Psoas muscle (tissue), 8 donors: Measurements from ENCODE around the gene CRMP1. TPM values are rescaled to one million over a fixed set of nuclear protein-coding genes. Genes with fewer than 3 reads are reported as not detected.

Experiments used
- ATAC-seq, 4 donors: fragments of 200-7000 bp; cut with Tn5 transposase; one replicate each; pipeline ENCODE4 v1.9.1; 2020; ENCODE audit warnings: moderate library complexity in 3 of 4, mild to moderate bottlenecking in 2 of 4
- DNase-seq, 2 donors: peaks; one replicate each; pipeline ENCODE4 v3.0.0-alpha.2; 2020
- H3K27ac ChIP-seq: fragments of 200-600 bp; one replicate; pipeline ENCODE4 v1.8.0; 2022
- H3K27me3 ChIP-seq, 3 donors: fragments of 200-600 bp in 1 of 3; one replicate each; pipeline versions ENCODE4 v1.6.1 to v1.8.0; 2013 to 2022; ENCODE audit warnings: low read length in 2 of 3, mild to moderate bottlenecking in 2 of 3, moderate library complexity in 1 of 3; ENCODE audit not compliant: insufficient read depth in 3 of 3
- H3K36me3 ChIP-seq, 2 donors: fragments of 200-600 bp in 1 of 2; one replicate each; pipeline versions ENCODE4 v1.6.1 to v1.8.0; 2013 to 2022; ENCODE audit warnings: low read depth in 1 of 2, mild to moderate bottlenecking in 1 of 2, moderate library complexity in 1 of 2; ENCODE audit not compliant: insufficient read depth in 1 of 2
- H3K4me1 ChIP-seq: fragments of 200-600 bp; one replicate; pipeline ENCODE4 v1.8.0; 2022
- H3K4me3 ChIP-seq: fragments of 200-600 bp; one replicate; pipeline ENCODE4 v1.8.0; 2022; ENCODE audit warnings: mild to moderate bottlenecking
- H3K9me3 ChIP-seq: fragments of 200-600 bp; one replicate; pipeline ENCODE4 v1.8.0; 2022
- WGBS, 3 donors: extraction: QIAGEN DNeasy Blood & Tissue Kit; methylation state at CpG; one replicate each; pipeline versions ENCODE4 v1.1.6 to v1.1.7; 2013; 5-methylcytosine and 5-hydroxymethylcytosine counted together
- intact Hi-C, 2 donors: fragments of 100-400 bp; cut with DNase I; formaldehyde crosslinking; loops; one replicate each; pipeline versions ENCODE4 v1.11.0 to v1.14.2; 2022
- polyA plus RNA-seq, 3 donors: library from polyadenylated mRNA; stranded (reverse); fragments of 200-250 nt; gene quantifications; one replicate each; pipeline ENCODE4 v1.2.3, GENCODE V29; 2013
- total RNA-seq, 4 donors: library from RNA; stranded (reverse); fragmentation: NEBNext Ultra II Directional in 2 of 4; extraction: Animal tissue kit (Norgen Biotek cat#: 25700) in 2 of 4; gene quantifications; one replicate each; pipeline versions ENCODE4 v1.2.1 to v1.2.4, GENCODE V29; 2021 to 2023
- TF ChIP-seq, protein P1 (sequence below): fragments of 200-600 bp; IDR thresholded peaks from one replicate; pipeline ENCODE4 v1.8.0; 2022; ENCODE audit warnings: antibody characterized with exemption
- donor health status: healthy with polysubstance abuse.
- donor health status: DM: no; HTN: no; CAD: no; lungs with moderate emphysema.
- donor health status: Bipolar disorder and iron deficiency.
- donor health status: healthy.
- donor health status: DM: yes; HTN: yes; CAD: no.
- donor health status: DM: no; HTN: no; CAD: no.
- donor health status: DM: no; HTN: no; CAD: no.
- donor health status: DM: yes; HTN: yes; CAD: no.

The CRMP1 gene
- total and polyA plus RNA-seq, 7 donors = 0.10 to 0.89 (median 0.39) TPM

DNA sequence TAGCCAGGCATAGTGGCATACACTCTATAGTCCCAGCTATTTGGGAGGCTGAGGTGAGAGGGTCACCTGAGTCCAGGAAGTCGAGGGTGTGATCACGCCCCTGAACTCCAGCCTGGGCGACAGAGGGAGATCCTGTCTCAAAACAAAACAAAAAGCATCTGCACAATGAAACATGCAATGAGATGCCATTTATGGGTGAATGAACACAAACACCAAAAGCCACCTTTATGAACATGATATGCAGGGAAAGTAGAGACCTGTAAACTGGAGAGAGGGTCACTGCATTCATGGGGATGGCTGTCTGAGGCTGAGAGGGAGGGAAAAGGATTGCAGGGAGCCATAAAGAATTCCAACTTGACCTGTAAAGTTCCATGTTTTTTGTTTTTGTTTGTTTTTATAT is 111.2 kb downstream of the CRMP1 start:
- Histone ChIP-seq H3K27me3 (no peaks in the 10 kb centered on the region), H3K36me3 (no peaks in the 10 kb centered on the region), H3K9me3 (peaks cover 6% of the 10 kb centered on the region), H3K27ac (no peak overlapping the region), H3K4me1 (no peaks in the 10 kb centered on the region), H3K4me3 (no peak overlapping the region)
- ATAC-seq = no peak
- intact Hi-C loops = no loop called here
- TF ChIP-seq, protein P1, sequence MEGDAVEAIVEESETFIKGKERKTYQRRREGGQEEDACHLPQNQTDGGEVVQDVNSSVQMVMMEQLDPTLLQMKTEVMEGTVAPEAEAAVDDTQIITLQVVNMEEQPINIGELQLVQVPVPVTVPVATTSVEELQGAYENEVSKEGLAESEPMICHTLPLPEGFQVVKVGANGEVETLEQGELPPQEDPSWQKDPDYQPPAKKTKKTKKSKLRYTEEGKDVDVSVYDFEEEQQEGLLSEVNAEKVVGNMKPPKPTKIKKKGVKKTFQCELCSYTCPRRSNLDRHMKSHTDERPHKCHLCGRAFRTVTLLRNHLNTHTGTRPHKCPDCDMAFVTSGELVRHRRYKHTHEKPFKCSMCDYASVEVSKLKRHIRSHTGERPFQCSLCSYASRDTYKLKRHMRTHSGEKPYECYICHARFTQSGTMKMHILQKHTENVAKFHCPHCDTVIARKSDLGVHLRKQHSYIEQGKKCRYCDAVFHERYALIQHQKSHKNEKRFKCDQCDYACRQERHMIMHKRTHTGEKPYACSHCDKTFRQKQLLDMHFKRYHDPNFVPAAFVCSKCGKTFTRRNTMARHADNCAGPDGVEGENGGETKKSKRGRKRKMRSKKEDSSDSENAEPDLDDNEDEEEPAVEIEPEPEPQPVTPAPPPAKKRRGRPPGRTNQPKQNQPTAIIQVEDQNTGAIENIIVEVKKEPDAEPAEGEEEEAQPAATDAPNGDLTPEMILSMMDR = no peak
- DNase-seq = no peak
- 80 to 93% (median 93%) methylated on average over 3 of the region's 3 CpGs for WGBS, 3 donors

DNA sequence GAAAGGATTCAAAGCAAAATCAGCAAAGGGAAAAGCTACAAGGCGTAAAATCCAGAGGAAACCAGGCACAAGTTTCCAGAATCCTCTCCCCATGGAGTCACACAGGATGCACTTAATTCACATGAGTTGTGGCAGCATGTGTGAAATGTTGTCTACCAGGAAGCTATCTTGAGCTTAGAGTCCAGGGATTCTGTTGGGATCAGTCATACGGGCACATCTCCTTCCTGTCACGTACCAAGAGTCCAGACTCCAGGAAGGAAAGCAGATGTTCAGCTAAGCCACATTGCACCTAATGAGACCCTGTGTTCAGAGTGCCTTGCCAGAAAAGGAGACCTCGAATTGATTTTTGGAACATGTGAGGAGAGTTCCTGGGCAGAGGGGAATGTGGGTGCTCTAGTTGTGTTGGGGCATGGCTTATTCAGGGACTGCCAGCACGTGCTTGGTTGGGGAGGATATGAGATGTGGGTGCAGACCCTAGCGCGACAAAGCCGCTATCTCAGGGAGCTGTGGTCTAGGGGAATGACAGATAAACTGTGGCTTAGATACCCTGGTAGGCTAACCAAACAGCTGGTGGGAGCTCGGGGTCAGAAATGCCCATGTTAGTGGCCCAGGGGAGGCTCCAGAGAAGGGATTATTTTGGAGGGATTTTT is 111.9 kb downstream of the CRMP1 start:
- Histone ChIP-seq H3K9me3 (peaks cover 14% of the 10 kb centered on the region), H3K36me3 (no peaks in the 10 kb centered on the region), H3K27ac (no peak overlapping the region), H3K4me3 (no peak overlapping the region), H3K4me1 (no peaks in the 10 kb centered on the region), H3K27me3 (no peaks in the 10 kb centered on the region)
- DNase-seq = no peak
- 87 to 90% (median 88%) methylated on average over 9 of the region's 9 CpGs for WGBS, 3 donors
- TF ChIP-seq, protein P1 = no peak
- no peak for ATAC-seq
- intact Hi-C loops = no loop called here

DNA sequence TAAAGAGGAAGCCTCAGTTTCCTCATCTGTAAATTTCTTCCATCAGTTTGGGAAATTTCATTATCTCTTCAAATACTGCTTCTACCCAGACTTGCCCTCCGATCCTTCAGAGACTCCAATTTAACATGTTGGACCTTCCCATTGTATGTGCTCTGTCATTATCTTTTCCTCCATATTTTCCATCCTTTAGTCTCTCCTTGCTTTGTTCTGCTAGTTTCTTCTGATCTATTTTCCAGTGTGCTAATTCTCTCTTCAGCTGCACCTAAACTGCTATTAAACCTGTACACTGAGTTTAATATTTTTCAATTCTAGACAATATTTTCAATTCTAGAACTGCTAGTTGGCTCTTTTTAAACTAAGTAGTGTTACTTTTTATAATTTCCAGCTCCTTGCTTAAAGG is 116.4 kb downstream of the CRMP1 start:
- WGBS, 3 donors = 95 to 100% (median 98%) methylated on average over 1 of the region's 1 CpG
- TF ChIP-seq, protein P1 = no peak
- H3K27me3 ChIP-seq = no peaks in the 10 kb centered on the region
- intact Hi-C loops = no loop called here
- no peaks in the 10 kb centered on the region for H3K4me1 ChIP-seq
- no peaks in the 10 kb centered on the region for H3K36me3 ChIP-seq
- no peak overlapping the region for H3K4me3 ChIP-seq
- H3K9me3 ChIP-seq = peaks cover 17% of the 10 kb centered on the region
- no peak for ATAC-seq
- DNase-seq = no peak
- H3K27ac ChIP-seq = no peak overlapping the region

DNA sequence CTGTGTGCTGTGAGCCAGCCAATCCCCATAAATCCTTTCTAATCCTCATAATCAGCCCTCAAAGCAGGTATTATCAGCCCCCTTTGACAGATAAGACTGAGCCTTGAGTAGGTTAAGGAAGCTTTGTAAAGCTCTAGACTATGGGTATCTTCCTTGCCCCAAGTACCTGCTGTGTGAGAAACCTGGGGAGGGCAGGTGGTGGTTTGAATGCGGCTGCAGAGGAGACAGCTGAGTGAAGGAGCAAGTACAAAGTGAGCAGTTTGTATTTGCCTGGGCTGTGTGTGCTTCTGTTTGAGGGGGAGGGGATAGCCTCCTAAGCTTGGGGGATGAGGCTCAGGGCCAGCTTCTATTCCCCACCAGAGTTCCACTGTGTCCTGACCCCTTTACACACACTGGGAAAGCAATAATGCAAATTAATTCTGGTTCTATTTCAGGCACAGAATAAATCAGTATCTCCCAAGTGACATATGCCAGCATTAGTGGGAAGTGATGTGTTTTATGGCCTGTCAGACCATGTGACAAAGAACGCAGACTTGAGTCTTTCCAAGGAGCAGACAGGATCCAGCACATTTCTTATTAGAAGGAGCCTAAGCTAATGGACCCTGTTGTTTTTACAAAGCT is 118.4 kb downstream of the CRMP1 start:
- H3K27me3 ChIP-seq = no peaks in the 10 kb centered on the region
- H3K4me1 ChIP-seq = no peaks in the 10 kb centered on the region
- no peak overlapping the region for H3K27ac ChIP-seq
- peaks cover 17% of the 10 kb centered on the region for H3K9me3 ChIP-seq
- no peaks in the 10 kb centered on the region for H3K36me3 ChIP-seq
- no peak overlapping the region for H3K4me3 ChIP-seq
- 49 to 62% (median 56%) methylated on average over 2 of the region's 2 CpGs for WGBS, 3 donors
- DNase-seq = no peak
- no peak for ATAC-seq
- TF ChIP-seq, protein P1 = no peak
- intact Hi-C loops = no loop called here

DNA sequence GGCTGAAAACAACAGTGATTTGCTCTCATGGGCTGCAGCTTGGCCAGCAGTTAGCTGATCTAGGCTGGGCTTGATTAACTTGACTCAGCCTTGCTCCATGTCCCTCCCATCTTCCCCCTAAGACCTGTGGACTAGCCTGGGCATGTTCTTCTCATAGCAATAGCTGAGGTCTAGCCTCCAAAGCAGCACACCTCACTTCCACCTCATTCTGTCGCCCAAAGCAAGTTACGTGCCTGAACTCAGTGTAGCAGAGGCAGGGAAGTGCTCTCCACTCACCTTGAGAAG is 119.7 kb downstream of the CRMP1 start:
- no peaks in the 10 kb centered on the region for H3K4me1 ChIP-seq
- ATAC-seq (no peak), DNase-seq (no peak)
- TF ChIP-seq, protein P1 = no peak
- no peak overlapping the region for H3K27ac ChIP-seq
- H3K36me3 ChIP-seq = no peaks in the 10 kb centered on the region
- intact Hi-C loops = no loop called here
- no peak overlapping the region for H3K4me3 ChIP-seq
- WGBS, 3 donors = 87 to 100% (median 94%) methylated on average over 2 of the region's 2 CpGs
- H3K27me3 ChIP-seq = no peaks in the 10 kb centered on the region
- H3K9me3 ChIP-seq = peaks cover 17% of the 10 kb centered on the region
